ENCODE measurements around the gene PHGDH. TPM values are rescaled to one million over a fixed set of nuclear protein-coding genes. Genes with fewer than 3 reads are reported as not detected.

PHGDH gene
- total and polyA plus RNA-seq, 2 of the 13 experiments (the other 11 are each of a cell fraction or from before 2014, with no cell fraction given), result 95.8 to 133 TPM

- TF ChIP-seq MNT (IDR thresholded peaks at IDR 0.05), result peak; percentile 43; the same call in 1 of the 2 replicates
- no peak for TF ChIP-seq ZNF256 (CRISPR knock-in tag; conservative IDR thresholded peaks at IDR 0.05)
- no peak for TF ChIP-seq ZBTB37 (CRISPR knock-in tag; IDR thresholded peaks at IDR 0.05)
- no peak for TF ChIP-seq FIP1L1 (IDR thresholded peaks at IDR 0.05; ENCODE audit: borderline replicate concordance, insufficient read depth, low read depth, low read length)
- TF ChIP-seq RAD51 (IDR thresholded peaks at IDR 0.05; ENCODE audit: borderline replicate concordance), result no peak
- peak; percentile 84 for TF ChIP-seq ZNF687 (CRISPR knock-in tag; IDR thresholded peaks at IDR 0.05)
- TF ChIP-seq SRSF4 (IDR thresholded peaks at IDR 0.05; ENCODE audit: low read depth, low read length, poor library complexity, severe bottlenecking), result no peak
- TF ChIP-seq NFYC (CRISPR knock-in tag; IDR thresholded peaks at IDR 0.05), result no peak
- no peak for TF ChIP-seq ZNF205 (CRISPR knock-in tag; IDR thresholded peaks at IDR 0.05)
- no peak for TF ChIP-seq TRAFD1 (CRISPR knock-in tag; IDR thresholded peaks at IDR 0.05; ENCODE audit: borderline replicate concordance)
- TF ChIP-seq ZNF207 (IDR thresholded peaks at IDR 0.05; ENCODE audit: borderline replicate concordance), result no peak
- no peak for TF ChIP-seq ETV6 (CRISPR knock-in tag; conservative IDR thresholded peaks at IDR 0.05)
- TF ChIP-seq MXI1 (IDR thresholded peaks at IDR 0.05; ENCODE audit: borderline replicate concordance, low read depth, low read length), result no peak
- no peak for TF ChIP-seq KAT8 (CRISPR knock-in tag; IDR thresholded peaks at IDR 0.05)
- TF ChIP-seq NRL (CRISPR knock-in tag; IDR thresholded peaks at IDR 0.05; ENCODE audit: borderline replicate concordance), result no peak
- TF ChIP-seq ZNF574 (CRISPR knock-in tag; IDR thresholded peaks at IDR 0.05), result peak; percentile 5; the same call in 1 of the 2 replicates
- 0 out of 2 replicates have a peak, but pooled peaks have one; percentile 1 for TF ChIP-seq HNF4A (CRISPR knock-in tag; IDR thresholded peaks at IDR 0.05)
- TF ChIP-seq ZNF124 (CRISPR knock-in tag; IDR thresholded peaks at IDR 0.05), result no peak
These were observed 1.5 kb downstream of the PHGDH start (continued) for GRCh38 chr1:119713039-119713748.

Measured in HepG2 (cell line).